ENCODE data around the gene DACH1.

DNA sequence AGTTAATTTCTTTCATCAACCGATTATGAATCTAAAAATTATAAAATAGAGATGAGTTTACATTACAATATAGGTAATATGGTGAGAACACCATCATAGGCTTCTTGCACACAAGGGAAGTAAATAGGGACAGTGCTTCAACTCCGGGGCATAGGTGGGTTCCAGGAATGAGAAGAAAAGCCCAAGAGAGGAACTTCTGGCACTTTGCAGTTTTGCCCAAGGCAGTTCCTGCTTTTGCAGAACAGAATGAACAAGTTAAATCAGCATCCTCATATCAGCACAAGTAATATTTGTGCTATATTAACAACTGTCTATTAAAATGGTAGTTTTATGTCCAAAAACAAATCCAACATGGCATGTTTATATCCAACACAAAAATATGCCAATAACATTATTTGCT lies 60.1 kb downstream of the DACH1 start:
- TF ChIP-seq, protein P1, sequence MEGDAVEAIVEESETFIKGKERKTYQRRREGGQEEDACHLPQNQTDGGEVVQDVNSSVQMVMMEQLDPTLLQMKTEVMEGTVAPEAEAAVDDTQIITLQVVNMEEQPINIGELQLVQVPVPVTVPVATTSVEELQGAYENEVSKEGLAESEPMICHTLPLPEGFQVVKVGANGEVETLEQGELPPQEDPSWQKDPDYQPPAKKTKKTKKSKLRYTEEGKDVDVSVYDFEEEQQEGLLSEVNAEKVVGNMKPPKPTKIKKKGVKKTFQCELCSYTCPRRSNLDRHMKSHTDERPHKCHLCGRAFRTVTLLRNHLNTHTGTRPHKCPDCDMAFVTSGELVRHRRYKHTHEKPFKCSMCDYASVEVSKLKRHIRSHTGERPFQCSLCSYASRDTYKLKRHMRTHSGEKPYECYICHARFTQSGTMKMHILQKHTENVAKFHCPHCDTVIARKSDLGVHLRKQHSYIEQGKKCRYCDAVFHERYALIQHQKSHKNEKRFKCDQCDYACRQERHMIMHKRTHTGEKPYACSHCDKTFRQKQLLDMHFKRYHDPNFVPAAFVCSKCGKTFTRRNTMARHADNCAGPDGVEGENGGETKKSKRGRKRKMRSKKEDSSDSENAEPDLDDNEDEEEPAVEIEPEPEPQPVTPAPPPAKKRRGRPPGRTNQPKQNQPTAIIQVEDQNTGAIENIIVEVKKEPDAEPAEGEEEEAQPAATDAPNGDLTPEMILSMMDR (IDR thresholded peaks at IDR 0.05) = no peak
- no peak for TF ChIP-seq POLR2A (IDR thresholded peaks at IDR 0.05)
